Upper lobe of right lung (tissue), 1 donor: ENCODE data around the gene LHB. TPM values are rescaled to one million over a fixed set of nuclear protein-coding genes. Genes with fewer than 3 reads are reported as not detected.
A peak's percentile ranks its signal among the peaks of the same experiment; 100 is the strongest.
"Not testable (repeated sequence)": the region's sequence is repeated elsewhere in the genome, so short reads cannot be mapped to it uniquely, and the experiment has no call there.

Experiments used
- ATAC-seq: fragments of 200-7000 bp; cut with Tn5 transposase; one replicate; pipeline ENCODE4 v1.9.1; 2020; ENCODE audit warnings: mild to moderate bottlenecking, moderate library complexity
- DNase-seq: peaks from one replicate; pipeline ENCODE4 v3.0.0-alpha.2; 2020
- H3K27ac ChIP-seq: fragments of 200-600 bp; one replicate; pipeline ENCODE4 v1.8.0; 2022
- H3K27me3 ChIP-seq: fragments of 200-600 bp; one replicate; pipeline ENCODE4 v1.8.0; 2022; ENCODE audit warnings: mild to moderate bottlenecking
- H3K36me3 ChIP-seq: fragments of 200-600 bp; one replicate; pipeline ENCODE4 v1.8.0; 2022
- H3K4me1 ChIP-seq: fragments of 200-600 bp; one replicate; pipeline ENCODE4 v1.8.0; 2022
- H3K4me3 ChIP-seq: fragments of 200-600 bp; one replicate; pipeline ENCODE4 v1.8.0; 2022; ENCODE audit warnings: mild to moderate bottlenecking
- H3K9me3 ChIP-seq: fragments of 200-600 bp; one replicate; pipeline ENCODE4 v1.8.0; 2022
- intact Hi-C: fragments of 100-400 bp; cut with DNase I; formaldehyde crosslinking; loops from one replicate; pipeline ENCODE4 v1.11.0; 2022
- total RNA-seq: library from RNA; stranded (reverse); fragmentation: NEBNext Ultra II Directional; extraction: Animal tissue kit (Norgen Biotek cat#: 25700); gene quantifications from one replicate; pipeline ENCODE4 v1.2.1, GENCODE V29; 2021
- TF ChIP-seq, protein P1 (sequence below): fragments of 200-600 bp; IDR thresholded peaks from one replicate; pipeline ENCODE4 v1.8.0; 2022; ENCODE audit warnings: antibody characterized with exemption
- donor health status: DM: no; HTN: yes; CAD: no; lungs with severe emphysema.

Gene LHB
- total RNA-seq, 1 donor from 2014 or later, result not detected

DNA sequence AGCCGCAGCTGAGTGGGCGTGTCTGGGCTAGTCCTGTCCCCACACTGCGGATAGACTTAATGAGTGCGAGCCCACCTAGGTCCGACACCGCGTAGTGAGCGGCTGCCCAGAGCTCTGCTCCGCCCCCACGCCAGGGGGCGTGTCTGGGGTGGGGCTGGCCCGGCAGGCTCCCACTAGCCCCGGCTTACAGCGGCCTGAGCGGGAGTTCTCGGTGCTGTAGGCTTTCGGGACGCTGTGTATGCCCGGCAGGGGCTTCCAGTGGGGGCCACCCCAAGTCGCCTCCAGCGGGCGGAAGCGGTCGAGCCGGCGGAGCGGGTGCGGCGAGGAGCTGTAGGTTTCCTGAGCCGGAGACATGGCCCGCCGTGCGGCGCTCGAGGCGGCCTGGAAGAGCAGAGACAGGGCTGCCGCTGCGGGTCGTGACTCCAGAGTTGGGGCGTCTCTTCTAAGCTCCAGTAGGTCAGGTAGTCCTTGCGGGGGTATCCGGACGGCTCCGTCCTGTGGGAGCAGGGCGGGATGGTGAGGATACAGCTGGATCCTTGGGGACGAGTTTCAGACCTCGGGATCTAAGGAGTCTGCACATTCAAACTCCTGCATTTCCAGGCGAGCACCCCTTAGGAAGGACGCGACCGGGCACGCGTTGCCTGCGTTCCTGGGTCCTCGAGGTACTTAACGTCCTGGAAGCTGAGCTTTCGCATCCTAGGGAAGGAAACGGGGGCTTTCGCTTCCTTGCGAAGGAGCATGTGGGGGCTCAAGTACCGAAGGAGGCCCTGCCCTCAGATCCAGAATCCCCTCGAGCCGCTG lies 39.4 kb upstream of the LHB start:
- peaks cover 19% of the 10 kb centered on the region for H3K27me3 ChIP-seq
- intact Hi-C loops, result no loop called here
- no peaks in the 10 kb centered on the region for H3K9me3 ChIP-seq
- H3K36me3 ChIP-seq, result no peaks in the 10 kb centered on the region
- TF ChIP-seq, protein P1, sequence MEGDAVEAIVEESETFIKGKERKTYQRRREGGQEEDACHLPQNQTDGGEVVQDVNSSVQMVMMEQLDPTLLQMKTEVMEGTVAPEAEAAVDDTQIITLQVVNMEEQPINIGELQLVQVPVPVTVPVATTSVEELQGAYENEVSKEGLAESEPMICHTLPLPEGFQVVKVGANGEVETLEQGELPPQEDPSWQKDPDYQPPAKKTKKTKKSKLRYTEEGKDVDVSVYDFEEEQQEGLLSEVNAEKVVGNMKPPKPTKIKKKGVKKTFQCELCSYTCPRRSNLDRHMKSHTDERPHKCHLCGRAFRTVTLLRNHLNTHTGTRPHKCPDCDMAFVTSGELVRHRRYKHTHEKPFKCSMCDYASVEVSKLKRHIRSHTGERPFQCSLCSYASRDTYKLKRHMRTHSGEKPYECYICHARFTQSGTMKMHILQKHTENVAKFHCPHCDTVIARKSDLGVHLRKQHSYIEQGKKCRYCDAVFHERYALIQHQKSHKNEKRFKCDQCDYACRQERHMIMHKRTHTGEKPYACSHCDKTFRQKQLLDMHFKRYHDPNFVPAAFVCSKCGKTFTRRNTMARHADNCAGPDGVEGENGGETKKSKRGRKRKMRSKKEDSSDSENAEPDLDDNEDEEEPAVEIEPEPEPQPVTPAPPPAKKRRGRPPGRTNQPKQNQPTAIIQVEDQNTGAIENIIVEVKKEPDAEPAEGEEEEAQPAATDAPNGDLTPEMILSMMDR, result peak; percentile 37
- ATAC-seq, result peak; percentile 88
- DNase-seq, result peak; percentile 82
- H3K4me1 ChIP-seq, result peaks cover 19% of the 10 kb centered on the region
- no peak overlapping the region for H3K27ac ChIP-seq
- peak overlapping the region; percentile 63 for H3K4me3 ChIP-seq

GRCh38 chr19:49050376-49051033 lies 33.6 kb upstream of the LHB start:
- H3K27me3 ChIP-seq, DNase-seq, ATAC-seq, H3K4me1 ChIP-seq, H3K36me3 ChIP-seq, H3K4me3 ChIP-seq, H3K9me3 ChIP-seq, intact Hi-C loops, H3K27ac ChIP-seq: not testable (repeated sequence)

- ATAC-seq, H3K9me3 ChIP-seq, H3K4me1 ChIP-seq, H3K36me3 ChIP-seq, H3K4me3 ChIP-seq, intact Hi-C loops, DNase-seq, H3K27ac ChIP-seq, H3K27me3 ChIP-seq: not testable (repeated sequence)
These were observed 32.9 kb upstream of the LHB start for GRCh38 chr19:49049834-49050233.

DNA sequence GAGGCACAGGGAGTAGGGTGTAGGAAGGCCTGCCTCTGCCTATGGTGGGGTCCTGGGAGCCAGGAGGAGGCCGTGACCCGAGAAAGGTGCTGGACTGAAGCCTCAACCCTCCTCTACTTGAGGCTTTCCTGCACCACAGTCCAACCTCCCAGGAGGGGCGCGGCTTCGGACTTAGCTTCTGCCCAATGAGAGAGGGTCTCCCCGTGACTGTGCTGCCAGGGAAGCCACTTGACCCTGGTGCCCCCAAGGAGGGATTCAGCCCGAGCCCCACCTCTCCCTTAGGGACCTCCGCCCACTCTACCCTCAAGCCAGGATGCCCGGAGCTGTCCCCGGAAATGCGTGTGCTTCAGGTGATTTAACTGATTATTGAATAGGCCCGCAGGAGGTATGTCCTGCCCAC lies 32.1 kb upstream of the LHB start, which contains the start of gene CGB8:
Gene CGB8, minus strand, starts transcription at position 101 of the 400 bp plus-strand sequence. CDS start 372 bp downstream, outside the sequence.
- H3K36me3 ChIP-seq, ATAC-seq, DNase-seq, intact Hi-C loops, H3K27me3 ChIP-seq, H3K27ac ChIP-seq, H3K4me1 ChIP-seq, H3K4me3 ChIP-seq, H3K9me3 ChIP-seq: not testable (repeated sequence)

DNA sequence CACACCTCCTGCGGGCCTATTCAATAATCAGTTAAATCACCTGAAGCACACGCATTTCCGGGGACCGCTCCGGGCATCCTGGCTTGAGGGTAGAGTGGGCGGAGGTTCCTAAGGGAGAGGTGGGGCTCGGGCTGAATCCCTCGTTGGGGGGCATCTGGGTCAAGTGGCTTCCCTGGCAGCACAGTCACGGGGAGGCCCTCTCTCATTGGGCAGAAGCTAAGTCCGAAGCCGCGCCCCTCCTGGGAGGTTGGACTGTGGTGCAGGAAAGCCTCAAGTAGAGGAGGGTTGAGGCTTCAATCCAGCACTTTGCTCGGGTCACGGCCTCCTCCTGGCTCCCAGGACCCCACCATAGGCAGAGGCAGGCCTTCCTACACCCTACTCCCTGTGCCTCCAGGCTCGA lies 26.7 kb upstream of the LHB start, which contains the start of gene CGB5:
Gene CGB5, plus strand, starts transcription at position 301 of the 400 bp plus-strand sequence. CDS start 362 bp downstream, outside the sequence.
- intact Hi-C loops, H3K4me3 ChIP-seq, ATAC-seq, H3K36me3 ChIP-seq, DNase-seq, H3K27me3 ChIP-seq, H3K9me3 ChIP-seq, H3K4me1 ChIP-seq, H3K27ac ChIP-seq: not testable (repeated sequence)

GRCh38 chr19:49042666-49043065 lies 25.8 kb upstream of the LHB start:
- H3K27me3 ChIP-seq, H3K36me3 ChIP-seq, ATAC-seq, intact Hi-C loops, H3K4me3 ChIP-seq, H3K4me1 ChIP-seq, H3K9me3 ChIP-seq, DNase-seq, H3K27ac ChIP-seq: not testable (repeated sequence)

- Histone ChIP-seq H3K27me3 (no peaks in the 10 kb centered on the region), H3K36me3 (no peaks in the 10 kb centered on the region), H3K4me3 (no peak overlapping the region), H3K27ac (no peak overlapping the region), H3K9me3 (no peaks in the 10 kb centered on the region), H3K4me1 (no peaks in the 10 kb centered on the region)
- TF ChIP-seq, protein P1, result no peak
- intact Hi-C loops, result no loop called here
- no peak for ATAC-seq
- DNase-seq, result no peak
These were observed 25.3 kb upstream of the LHB start for GRCh38 chr19:49042177-49042576.

GRCh38 chr19:49039736-49040135 lies 22.8 kb upstream of the LHB start:
- H3K36me3 ChIP-seq, H3K27ac ChIP-seq, H3K4me3 ChIP-seq, H3K4me1 ChIP-seq, H3K9me3 ChIP-seq, intact Hi-C loops, H3K27me3 ChIP-seq, DNase-seq, ATAC-seq: not testable (repeated sequence)

DNA sequence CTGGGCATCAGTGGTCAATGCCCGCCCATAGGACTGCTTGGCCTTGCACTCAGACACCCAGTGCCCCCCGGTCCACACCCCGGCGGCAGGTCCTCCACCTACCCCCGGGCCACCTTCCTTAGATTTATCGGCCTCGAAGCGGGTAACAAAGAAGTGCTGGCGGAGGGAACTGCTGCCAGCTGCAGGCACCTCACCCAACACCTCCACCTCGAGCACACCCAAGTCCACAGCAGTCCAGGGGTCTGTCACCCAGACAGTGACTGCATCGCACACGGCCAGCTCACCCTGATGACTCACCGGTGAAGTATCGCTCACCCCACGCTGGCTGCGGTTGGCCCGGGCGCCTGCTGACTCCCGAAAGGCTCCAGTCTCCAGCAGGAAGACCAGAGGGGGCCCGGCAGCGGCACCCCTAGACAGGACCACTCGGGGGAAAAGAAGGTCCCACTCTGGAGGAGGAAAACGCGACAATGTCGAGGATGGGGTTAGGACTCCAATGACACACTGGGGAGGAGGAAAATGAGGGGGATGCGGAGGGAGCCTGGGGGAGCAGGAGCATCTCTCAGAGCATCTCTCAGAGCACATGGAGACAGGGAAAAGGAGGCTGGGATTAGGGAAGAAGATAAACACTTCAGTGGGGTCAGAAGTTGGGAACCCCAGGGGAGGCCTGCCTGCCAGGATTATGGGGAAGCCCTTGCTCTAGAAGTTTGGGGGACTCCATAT lies 21.8 kb upstream of the LHB start:
- DNase-seq, H3K4me1 ChIP-seq, H3K27me3 ChIP-seq, intact Hi-C loops, H3K27ac ChIP-seq, H3K36me3 ChIP-seq, ATAC-seq, H3K4me3 ChIP-seq, H3K9me3 ChIP-seq: not testable (repeated sequence)

DNA sequence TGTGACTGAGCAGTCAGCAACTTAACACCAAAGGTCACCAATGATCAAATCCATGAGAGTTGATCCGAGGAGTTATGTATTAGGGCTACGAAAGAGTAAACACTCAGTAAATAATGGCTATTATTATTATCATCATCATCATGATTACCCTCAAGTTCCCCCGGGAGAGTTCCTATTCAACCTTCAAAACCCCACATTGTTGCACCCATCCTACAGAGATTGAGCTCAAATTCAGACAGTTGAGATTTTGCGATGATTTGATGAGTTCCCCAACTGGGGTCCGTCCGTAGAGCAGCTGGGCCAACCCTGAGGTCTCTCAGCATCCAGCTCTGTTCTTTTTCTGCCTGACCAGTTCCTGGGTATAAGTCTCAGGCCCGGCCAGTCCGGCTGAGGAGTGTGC lies 21.2 kb upstream of the LHB start:
- H3K4me1 ChIP-seq, intact Hi-C loops, H3K4me3 ChIP-seq, H3K9me3 ChIP-seq, H3K27ac ChIP-seq, H3K36me3 ChIP-seq, H3K27me3 ChIP-seq, ATAC-seq, DNase-seq: not testable (repeated sequence)
